HG03039 (cell line): ENCODE results near the gene CHI3L1.

Experiments used
- ATAC-seq: cut with Tn5 transposase; IDR thresholded peaks from one replicate; pipeline ENCODE4 v1.9.1; 2021; ENCODE audit warnings: mild to moderate bottlenecking, moderate library complexity; ENCODE audit not compliant: unreplicated experiment

CHI3L1 gene

DNA sequence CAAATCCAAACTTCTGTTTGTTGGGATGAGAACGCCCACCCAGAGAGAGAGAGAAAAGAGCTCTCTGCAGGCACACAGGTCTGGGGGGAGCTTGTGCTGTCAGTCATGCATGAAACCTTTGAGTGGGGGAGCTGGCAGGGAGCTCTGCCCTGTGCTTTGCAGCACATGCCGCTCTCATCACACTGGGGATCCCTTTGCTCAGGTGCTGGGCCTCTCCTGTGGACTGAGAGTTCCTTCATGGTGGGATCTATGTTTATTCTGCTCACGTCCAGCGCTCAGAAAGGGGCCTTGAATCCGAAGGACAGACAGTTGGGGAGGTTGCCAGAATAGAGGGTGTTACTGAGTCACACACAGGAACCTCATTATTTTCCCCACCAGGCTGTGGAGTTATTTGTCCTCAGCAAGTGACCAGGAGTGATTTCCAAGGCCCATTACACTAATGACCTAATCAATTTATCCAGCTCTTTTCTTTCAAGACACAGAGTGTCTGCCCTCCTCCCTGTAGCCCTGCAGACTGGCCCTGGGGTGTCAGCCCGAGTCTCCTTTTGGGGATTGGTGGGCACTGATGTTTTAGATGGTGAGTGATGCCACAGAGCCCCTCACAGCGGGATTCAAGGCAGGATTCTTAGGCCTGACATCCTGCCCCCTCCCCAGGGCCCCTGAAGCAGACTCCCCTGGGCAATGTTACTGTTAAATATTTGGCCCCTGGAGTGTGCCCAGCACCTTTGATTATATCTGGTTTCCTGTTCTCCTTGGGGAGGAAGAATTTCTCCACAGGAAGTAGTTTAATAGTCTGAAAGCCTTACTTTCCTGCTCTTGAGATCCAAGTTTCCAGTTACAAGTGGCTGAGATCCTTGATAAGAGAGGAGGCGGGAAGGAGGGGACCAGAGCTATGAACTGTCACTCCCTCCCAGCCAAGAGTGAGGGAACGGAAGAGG, 33.2 kb downstream of the CHI3L1 start:
- no peak for ATAC-seq

DNA sequence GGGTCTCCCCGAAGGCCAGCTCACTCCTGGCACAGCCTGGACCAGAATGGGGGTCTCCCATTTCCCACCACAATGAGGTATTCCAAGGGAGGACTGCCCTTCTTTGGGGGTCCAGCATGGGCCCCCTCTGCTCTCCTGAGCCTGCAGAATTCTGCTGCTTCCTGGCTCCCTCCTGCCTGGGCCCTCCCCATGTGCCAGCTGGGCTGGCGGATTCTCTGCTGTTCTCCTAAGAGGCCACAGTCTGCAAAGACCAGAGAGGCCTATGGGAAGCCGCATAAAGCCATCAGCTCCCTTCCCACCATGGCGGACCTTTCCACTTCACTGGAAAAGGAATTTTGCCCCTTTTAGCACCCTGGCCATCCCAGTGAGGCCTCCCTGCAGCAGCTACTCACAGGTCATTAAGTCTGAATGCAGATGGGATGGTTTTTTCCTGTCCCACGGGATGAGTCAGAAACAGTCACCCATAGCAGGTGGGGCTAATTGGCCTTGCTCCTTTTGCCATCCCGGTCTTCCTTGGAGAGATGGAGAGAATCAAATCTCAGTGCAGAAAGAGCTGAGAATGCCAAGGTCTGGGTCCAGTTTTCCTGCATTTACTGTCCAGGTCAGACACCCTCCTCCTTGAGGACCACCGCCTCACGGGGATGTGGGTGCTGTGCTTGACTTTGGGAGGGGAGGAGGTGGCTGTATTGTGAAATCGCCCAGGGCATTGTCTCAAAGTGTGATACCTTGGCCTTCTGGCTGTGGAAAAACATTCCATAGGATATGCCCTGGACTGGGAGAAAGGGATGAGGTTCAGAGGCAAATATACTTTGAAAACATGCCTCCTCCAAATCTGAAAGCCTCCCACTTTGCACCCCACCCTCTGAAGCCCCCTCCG, 34.1 kb downstream of the CHI3L1 start:
- ATAC-seq = no peak

DNA sequence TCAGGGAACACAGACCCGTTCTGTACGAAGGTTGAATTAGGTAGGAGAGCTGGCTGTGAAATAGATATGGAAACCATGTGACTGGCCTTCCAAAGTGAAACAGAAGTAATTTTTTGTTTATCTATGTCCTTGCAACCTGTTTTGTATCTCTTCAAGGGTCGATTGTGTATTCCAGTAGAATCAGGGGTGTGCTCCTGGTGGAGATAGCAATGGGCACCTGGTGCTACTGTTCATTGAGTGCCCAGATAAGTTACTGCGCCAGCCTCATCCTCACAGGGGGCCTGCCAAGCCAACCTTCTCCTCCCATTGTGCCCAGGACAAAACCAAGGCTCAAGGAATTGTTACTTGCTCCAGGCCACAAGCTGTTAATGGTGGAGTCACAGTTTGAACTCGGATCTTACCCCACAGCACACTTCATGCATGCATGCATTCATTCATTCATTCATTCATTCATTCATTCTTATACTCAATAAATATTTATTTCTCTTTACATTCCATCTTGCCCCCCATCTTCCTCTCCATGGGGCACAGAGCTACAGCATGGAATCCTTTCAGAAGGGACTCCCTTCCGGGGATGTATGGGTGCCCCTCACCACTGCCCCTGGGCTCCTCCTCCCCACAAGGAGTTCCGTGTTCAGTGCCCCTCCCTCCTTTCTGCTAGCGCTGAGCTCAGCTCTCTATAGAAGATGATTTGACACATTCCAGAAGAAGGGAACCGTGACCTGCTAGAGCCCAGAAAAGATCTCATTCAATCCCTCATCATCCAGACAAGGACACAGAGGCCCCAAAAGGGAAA, 34.9 kb downstream of the CHI3L1 start:
- no peak for ATAC-seq

DNA sequence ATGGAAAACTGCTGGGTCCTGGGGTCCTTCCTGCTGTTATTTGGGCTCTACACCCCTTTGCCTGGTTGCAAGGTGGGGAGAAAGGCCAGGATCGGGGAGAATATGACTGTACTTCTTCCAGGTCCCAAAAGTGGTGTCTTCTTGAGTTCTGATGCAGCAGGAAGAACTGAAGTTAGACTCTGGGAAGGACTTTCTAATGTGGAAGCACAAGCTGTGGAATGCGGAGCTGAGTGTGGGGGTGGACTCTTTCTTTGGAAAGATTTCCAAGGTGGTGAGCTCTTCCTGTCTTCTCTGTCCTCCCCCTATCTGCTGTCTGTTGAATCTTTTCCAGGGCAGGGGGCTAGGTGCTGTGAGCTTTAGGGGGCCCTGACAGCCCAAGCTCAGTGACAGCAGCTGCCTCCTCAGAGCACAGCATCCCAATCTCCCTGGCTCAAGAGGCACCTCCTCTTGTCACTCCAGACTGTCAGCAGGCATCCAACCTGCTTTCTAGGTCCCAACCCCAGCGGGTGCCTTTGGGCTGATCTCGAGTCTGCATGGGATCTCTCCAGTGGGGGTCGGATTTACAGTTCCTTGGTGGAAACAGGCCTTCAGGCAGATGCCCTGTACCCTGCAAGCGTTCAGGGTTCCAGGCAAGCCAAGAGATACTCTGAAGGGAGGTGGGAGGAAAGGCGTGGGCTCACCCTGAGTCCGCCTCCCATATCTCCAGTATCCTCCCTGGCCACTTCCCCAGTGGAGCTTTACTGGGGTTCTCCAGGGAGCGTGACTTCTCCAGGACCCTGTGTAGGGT, 35.8 kb downstream of the CHI3L1 start:
- ATAC-seq = no peak

DNA sequence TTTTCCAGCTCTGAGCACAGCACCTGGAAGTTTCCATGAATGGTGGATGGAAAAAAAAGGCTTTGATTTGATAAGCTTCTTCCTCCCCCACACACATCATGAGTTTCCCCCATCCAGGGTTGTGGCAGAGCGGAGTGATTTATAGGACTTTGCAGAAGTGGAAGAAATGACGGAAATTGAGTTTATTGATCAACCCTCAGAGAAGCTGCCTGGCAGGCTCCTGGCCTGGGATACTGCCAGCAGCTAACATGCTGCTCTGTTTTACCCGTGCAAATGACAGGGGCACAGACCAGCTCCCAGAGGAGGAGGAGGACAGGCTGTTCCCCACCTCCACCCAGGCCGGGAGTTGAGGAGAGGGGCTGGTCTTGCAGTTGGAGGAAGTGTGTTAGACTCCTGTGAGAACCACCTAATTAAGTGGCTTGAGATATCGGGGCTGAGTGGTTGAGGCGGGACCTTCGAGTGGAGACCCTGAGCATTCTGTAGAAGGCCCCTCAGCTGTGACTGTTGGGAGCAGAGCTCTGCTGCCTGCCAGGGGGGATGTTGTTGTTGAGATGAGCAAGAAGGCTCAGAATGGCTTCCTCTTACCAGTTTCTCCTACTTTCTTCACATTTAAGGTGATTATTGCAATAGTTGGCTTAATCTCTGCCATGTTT, 37.2 kb downstream of the CHI3L1 start:
- no peak for ATAC-seq

DNA sequence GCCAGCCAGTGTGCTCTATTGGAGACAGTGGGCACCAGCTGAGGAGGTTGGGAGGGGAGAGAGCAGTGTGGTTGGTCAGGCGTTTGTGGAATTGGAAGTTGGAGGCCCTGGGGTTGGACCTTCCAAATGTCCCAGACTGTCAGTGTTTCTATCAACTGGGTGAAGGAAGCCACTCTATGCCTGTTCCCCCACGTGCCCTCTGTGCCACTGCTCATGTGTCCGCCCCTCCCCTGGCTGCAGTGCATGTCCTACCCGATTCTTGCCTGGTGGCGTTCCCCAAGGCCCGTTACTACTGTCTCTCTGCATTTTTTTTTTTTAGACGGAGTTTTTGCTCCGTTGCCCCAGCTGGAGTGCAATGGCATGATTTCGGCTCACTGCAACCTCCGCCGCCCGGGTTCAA, 37.9 kb downstream of the CHI3L1 start:
- no peak for ATAC-seq

DNA sequence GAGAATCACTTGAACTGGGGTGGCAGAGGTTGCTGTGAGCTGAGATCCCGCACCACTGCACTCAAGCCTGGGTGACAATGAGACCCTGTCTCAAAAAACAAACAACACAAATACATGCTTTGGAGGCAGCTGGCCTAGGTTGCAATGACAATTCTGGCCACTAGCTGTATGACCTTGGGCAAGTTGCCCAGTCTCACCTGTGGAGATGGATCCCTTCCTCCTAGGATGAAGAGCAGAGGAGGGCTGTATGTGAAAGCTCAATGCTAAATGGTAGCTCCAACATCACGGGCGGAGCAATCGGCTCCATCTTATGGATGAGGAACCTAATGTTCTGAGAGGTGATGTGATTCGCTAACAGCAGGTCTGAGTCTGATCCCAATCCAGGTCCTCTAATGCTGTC, 38.4 kb downstream of the CHI3L1 start:
- no peak for ATAC-seq

DNA sequence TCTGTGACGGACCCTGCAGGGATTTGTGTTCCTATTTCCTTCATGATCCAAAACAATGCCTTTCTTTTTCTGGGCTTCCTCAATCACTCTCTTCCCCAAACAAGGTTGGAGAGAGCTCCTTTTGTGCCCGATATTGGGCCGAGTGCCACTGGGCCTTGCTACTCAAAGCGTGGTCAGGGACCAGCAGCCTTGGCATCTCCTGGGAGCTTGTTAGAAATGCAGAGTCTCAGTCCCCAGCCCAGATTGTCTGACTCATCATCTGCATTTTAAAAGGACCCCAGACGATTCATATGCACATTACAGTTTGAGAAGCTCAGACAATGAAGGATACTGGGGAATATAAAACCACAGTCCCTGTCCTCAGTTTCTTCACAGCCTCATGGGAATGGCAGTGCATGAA, 39.1 kb downstream of the CHI3L1 start:
- no peak for ATAC-seq

DNA sequence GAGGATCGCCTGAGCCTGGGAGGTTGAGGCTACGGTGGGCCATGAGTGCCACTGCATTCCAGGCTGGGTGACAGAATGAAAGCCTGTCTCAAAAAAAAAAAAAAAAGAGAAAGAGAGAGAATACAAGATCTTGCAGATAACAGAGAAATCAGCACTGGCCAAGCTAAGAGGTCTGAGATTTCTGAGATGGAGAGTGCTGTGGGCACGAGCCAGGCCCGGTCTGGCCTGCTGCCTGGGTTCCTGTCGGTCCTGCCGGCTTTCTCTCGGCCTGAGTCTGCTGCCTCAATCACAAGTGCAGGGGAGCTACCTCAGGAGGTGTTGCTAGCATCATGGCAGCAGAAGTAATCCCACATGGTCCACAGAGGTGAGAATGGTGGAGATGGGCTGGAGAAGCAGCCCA, 40.0 kb downstream of the CHI3L1 start:
- ATAC-seq = no peak

DNA sequence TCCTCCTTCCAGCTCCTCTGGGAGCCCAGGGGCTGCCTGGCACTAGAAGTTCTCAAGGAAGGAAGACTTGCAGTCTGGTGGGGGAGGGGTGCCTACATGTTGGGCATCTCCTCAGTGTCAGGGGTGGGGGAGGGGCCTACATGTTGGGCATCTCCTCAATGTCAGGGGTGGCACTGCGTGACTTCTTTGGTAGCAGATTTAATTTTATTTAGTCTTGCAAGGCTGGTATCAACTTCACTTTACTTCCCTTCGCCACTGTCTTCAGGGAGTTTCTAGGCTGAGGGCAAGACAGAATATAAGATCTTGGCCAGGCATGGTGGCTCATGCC, 40.5 kb downstream of the CHI3L1 start:
- ATAC-seq = no peak

DNA sequence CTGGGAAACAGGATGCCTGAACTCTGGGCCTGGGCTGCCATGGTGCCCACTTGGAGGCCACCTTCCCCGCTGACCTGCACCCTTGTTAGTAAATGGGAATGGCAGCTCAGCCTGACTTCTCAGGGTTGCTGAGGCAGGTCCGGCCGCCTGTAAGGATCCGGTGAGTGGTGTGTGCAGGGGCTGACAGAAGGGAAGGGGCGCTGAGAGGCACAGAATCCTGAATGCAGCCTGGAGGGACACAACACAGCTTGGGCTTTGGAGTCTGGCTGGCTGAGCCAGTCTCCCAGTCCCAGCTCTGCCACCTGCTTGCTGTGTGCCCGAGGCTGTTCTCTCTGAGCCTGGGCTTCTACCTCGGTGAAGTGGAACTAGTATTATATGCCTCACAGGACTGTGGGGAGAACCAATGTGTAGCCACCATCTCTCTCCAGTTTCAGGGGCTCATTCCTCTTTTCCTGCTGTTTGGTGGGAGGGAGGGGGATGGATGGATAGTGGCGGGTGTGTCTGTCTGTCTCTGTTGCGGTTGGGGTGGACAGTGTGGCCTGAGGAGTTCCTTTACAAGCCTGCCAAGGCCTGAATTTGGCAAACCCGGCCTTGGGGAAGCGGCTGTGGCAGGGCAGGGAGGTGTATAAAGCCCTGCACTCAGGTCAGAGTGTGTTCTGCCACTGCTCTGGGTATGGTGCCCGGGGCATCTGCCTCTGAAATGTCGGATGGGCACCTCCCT, 41.0 kb downstream of the CHI3L1 start:
- ATAC-seq = no peak

DNA sequence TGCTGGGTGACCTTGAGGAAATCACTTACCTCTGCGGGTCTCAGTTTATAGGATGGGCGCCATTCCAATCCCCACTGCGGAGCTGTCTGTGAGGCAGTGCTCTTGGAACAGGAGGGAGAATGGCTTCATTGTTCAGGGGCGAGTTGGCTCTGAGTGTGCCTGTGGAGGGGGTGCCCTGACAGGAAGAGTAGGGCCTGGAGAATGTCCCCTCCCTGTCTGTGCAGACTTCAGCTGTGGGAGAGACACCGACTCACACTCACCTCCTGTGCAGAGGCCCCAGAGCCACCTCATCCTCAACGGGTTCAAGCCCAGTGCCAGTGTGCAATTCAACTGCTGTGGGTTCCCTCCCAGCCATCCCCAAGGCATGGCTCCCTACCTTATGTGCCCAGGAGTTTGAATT, 41.8 kb downstream of the CHI3L1 start:
- ATAC-seq = no peak

DNA sequence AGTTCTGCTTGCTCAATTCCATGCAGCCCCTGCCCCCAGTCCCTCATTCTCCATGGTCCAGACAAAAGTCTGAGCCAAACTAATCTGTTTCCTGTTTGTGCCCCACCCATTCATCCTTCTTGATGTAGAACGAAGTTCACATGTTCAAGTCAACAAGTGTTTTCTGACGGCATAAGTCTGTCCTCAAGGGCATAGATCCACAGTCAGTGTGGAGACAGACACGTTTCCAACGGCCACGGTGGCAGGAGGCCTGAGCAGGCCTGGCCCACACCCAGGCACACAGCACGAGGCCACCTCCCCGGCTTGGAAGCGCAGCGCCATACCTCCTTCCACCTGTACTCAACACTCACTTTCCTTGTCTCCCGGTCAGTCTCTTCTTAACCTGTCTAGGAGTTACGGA, 42.9 kb downstream of the CHI3L1 start:
- ATAC-seq = no peak

DNA sequence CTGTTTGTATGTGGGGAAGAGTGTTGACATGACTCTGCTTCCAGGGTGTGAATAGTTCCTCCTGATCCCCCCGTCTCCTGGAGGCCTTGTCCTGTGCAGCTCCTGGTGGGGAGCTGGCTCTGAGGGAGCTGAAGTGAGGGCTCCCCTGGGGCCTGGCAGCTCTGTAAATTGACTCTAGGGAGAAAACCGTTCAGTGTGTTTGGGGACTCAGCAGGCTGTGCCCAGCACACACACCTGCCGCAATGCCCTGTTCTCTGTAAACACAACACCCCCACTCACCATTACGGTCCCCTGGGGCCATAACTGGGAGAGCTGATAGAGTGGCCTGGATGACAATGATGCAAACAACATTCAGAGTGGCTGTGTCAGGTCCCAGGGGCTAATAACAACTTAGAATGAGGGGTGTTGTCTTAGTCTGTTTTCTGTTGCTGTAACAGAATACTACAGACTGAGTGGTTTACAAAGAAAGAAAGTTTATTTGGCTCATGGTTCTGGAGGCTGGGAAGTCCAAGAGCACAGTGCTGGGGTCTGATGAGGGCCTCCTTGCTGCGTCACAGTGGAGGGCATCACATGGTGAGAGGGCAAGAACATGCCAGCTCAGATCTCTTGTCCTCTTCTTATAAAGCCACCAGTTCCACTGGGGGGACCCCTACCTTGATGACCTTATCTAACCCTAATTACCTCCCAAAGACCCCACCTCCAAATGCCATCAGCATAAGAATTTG, 43.7 kb downstream of the CHI3L1 start:
- no peak for ATAC-seq

DNA sequence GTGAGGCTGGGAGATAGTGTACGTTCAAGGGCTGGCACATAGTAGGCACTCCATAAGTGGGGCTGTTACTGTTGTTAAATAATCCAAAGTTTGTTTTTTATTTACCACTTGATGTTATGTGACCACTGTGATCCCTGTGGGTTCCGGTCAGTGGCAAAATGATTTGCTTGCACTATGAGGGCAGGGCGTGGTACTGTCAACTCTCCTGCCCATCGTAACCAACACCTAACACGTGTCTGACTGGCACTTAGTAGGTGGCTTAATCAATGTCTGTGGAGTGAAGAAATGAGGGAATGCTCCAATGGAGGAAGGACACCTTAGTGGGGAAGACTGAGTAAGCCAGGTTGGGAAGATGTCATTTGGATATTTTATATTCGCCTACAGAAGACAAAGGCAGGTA, 44.4 kb downstream of the CHI3L1 start:
- no peak for ATAC-seq

DNA sequence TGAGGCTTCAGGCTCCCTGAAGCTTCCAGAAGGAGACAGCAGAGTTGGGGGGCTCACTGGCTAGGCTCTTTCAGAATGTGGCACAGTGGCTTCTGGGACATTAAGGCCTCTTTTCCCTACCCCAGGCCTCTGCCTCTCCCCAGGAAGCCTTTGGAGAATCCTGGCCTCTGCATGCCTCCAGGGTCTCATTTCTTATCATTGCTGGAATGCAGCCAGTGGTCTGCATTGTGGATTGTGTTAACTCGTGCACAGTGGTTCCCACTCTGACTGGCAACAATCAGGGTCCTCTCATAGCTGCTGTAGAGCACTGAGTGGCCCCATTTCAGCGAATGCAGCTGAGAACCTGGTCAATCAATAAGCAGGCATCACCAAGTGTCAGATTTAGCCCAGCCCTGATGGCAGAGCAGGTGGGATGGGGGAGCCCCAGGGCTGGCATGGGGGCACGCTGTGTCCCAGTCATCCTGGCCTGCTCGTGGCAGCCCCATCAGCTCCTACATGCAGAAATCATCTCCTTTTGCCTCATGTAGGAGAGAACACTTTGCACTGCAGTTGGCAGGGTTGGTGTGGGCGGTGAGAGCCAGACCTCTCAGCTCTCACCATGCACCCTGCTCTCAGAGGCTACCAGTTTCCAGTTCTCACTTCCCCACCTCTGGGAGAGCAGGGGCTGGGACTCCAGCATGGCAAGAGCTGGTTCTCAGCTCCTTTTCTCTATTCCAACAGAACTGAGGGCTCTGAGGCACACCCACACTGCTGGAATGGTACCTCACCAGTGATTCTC, 45.6 kb downstream of the CHI3L1 start:
- ATAC-seq = no peak

DNA sequence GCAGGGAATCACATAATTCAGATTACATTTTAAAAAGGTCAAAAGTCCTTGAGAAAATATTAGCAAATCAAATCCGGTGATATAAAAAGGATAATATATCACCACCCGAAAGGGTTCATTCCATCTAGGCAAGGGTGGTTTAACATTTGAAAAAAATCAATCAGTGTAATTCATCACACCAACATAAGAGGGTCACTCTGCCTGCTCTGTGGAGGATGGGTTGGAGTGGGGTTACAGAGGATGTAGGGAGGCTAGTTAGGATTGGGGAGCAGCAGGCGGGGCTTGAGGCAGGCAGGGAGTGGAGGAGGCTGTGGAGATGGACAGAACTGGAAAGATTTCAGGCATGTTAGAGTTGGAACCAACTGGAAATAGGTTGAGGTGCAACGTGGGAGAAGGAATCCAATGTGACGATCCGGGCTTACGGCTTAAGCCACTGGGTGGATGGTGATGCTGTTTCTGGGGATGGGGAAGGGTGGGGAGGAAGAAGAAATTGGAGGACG, 46.5 kb downstream of the CHI3L1 start:
- no peak for ATAC-seq

DNA sequence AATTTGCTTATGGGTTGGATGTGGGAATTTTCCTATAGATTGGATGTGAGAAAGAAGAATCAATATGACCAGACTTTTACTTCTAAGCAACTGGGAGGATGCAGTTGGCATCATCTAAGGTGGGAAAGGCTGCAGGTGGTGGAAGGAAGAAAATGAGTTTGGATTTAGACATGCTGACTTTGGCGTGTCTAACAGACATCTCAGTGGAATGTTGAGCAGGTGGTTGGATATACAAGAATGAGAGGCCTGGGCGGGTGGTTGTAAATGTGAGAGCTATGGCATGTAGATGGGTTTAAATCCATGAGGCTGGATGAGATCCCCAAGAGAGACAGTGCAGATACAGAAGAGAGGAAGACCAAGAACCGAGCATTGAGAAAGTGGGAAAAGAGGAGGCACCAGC, 48.4 kb downstream of the CHI3L1 start:
- no peak for ATAC-seq
